GM18507 (cell line): Measurements from ENCODE around the gene C5.
A peak's percentile ranks its signal among the peaks of the same experiment; 100 is the strongest.

ENCODE experiments used
- DNase-seq: peaks from one replicate; pipeline ENCODE4 v3.0.0; 2011; ENCODE audit warnings: low read depth; ENCODE audit not compliant: insufficient read length; ENCODE audit errors: extremely low spot score
- FAIRE-seq: peaks from 2 replicates; lab custom pipeline; 2011; peaks lifted over from hg19 to GRCh38; lab: Jason Lieb, UNC

The C5 gene

GRCh38 chr9:120931231-120932085 lies 118.6 kb downstream of the C5 start:
- FAIRE-seq (peak; percentile 89), DNase-seq (peak; percentile 46)

- FAIRE-seq (no peak), DNase-seq (no peak)
These were observed 120.8 kb downstream of the C5 start for GRCh38 chr9:120929229-120929791.

GRCh38 chr9:120928483-120929228 lies 121.4 kb downstream of the C5 start:
- peak; percentile 51 for FAIRE-seq
- no peak for DNase-seq

DNA sequence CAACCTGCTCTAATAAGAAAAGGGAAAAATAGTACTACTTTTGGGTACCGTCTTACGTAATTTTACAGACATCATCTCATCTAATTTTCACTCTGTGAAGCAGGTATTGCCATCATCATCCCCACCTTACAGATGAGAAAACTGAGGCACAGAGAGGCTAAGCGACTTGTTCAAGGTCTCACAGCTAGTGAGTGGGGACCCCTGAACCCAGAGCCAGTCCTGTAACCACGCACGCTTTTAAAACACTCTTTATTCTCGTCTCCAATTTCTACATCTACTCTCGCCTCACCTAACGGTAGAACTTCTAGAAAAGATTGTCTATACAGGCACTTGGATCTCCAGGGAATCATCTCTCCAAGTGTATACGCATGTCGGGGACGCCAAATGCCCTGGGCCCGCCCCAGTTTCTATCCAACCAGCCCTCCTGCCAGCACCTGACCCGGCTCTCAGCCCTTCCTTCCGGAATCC lies 122.0 kb downstream of the C5 start:
- no peak for DNase-seq
- FAIRE-seq: peak; percentile 51

- DNase-seq: no peak
- peak; percentile 56 for FAIRE-seq
These were observed 122.6 kb downstream of the C5 start for GRCh38 chr9:120927269-120928014.

DNA sequence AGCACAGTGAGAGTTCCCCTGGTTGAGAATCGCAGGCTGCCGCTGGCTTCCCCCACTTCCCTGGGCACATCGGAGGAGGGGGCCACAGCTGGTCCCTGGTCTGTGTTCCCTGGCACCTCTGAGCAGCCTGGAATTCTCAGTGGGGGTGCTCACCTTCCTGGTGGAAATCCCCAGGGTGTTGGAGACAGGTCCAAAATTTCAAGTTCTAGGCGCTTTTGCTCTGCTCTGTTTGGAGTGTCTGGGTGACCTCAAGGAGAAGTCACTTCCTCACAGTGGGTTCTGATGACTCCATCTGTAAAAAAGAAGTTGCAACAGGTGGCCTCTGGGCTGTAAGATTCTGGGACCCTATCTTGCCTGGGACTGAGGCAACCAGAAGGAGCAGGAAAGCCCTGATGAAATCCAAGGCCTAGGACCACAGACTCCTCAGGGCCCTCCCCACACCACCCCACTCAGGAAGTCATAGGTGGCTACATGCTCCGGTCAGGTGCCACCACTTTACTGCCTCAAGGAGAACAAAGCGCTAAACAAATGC lies 123.6 kb downstream of the C5 start, which contains the start of gene TRAF1:
TSS of gene TRAF1 (minus strand) at position 400 of the 532 bp plus-strand sequence. CDS start 721 bp downstream, outside the sequence.
- FAIRE-seq: no peak
- no peak for DNase-seq

DNA sequence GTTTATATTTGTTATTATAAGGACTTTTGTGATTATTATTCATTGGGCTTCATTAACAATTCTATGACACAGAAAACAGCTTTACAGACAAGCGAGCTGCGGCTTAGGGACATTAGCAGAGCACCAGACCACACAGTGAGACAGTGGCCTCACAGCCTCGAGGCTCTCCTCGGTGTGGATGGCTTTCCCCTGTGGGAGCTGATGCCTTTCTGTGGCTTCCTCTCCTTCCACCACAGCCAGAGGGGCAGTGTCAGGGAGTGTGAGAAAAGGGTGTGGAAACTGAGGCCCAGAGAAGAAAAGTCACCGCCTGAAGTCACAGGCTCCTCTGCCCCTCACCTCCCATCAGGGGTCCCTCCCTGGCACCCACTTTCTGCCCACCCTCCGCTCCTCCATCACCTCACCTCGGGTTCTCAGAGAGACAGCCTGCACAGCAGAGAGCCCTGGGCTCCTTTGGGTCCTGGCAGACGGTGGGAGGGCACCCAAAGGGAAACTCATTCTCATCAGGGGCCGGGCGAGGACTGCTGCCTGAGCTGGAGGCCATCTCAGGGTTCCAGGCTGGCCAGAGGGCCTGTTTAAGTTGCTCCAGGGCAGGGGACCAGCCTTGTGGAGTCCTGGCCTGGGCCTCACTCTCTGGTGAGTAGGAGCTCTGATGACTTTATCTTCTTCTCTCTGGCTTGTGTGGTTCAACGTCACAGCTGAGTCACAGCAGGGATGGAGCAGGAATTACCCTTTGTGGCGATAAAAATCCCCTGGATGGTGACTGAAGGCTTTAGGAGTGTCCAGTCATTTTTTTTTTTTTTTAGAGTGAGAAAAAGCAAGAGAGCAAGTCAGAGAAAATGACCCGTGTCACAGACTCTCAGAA lies 124.3 kb downstream of the C5 start:
- DNase-seq (no peak), FAIRE-seq (peak; percentile 87)

DNA sequence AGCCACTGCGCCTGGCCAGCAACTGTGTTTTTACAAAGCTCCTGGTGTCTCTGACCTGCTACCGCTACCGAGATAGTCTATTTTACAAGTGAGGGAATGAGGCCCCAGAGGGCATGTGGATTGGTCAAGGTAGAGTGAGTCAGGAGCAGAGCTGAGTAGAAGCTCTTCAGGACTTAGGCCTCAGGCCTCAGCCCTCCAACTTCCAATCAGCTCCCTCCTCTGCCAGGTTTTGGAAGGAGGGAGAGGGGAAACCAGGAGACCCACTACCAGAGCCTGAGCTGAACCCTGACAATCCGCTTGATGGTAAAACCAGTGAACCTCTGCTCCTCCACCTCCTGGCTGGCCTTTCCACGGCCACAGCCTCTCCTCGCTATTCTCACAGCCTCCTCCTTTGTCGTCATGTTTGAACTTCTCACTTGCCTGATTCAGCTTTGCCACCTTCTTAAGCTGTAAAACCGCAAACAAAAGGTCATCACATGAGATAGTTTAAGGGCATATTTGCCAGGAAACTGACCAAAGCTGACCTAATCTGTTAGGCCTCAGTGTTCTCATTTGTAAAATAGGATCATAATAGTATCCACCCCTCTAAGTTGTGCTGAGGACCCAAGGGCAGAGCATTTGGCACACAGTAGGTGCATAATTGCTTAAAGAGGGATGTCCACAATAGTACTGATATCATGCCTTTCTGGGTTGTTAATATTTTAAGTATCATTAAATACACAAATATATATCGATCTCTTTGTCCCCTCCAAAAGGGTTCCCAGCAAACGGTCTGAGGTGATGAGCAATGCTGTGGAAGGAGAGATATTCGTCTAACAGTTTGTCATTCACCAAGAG lies 125.2 kb downstream of the C5 start:
- FAIRE-seq (peak; percentile 45), DNase-seq (no peak)

- DNase-seq: no peak
- no peak for FAIRE-seq
These were observed 126.3 kb downstream of the C5 start for GRCh38 chr9:120923620-120924328.

GRCh38 chr9:120922404-120923195 lies 127.5 kb downstream of the C5 start:
- no peak for FAIRE-seq

DNA sequence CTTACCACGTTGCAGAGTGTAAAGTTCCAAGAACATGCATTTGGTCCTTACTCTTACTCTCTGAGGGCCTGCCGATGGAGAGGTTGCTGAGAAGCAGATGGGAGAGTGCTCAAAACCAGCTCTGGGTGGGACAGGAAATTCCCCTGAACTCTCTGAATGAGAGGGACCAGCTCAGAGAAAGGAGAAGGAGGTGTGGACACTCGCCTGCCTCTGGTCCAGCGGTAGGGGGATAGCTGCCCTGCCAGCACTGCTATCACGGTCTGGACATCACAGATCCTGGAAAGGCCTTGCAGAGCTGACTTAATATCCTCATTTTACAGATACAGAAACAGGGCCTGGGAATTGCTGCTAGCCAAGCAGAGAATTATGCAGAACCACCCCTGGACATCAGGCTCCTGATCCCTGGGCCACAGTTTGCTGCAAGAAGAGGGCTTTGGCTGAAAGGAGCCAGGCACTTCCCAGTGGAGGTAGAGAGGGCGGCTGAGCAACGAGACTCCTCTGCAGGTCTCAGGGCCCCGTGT lies 128.4 kb downstream of the C5 start:
- FAIRE-seq (peak; percentile 67), DNase-seq (no peak)

More at GRCh38 chr9:120922404-120923195, 127.5 kb downstream of the C5 start:
- DNase-seq: no peak

GRCh38 chr9:120920806-120921178 lies 129.3 kb downstream of the C5 start:
- no peak for FAIRE-seq
- DNase-seq: no peak

GRCh38 chr9:120919843-120920805 lies 130.0 kb downstream of the C5 start:
- DNase-seq: no peak
- FAIRE-seq: no peak

DNA sequence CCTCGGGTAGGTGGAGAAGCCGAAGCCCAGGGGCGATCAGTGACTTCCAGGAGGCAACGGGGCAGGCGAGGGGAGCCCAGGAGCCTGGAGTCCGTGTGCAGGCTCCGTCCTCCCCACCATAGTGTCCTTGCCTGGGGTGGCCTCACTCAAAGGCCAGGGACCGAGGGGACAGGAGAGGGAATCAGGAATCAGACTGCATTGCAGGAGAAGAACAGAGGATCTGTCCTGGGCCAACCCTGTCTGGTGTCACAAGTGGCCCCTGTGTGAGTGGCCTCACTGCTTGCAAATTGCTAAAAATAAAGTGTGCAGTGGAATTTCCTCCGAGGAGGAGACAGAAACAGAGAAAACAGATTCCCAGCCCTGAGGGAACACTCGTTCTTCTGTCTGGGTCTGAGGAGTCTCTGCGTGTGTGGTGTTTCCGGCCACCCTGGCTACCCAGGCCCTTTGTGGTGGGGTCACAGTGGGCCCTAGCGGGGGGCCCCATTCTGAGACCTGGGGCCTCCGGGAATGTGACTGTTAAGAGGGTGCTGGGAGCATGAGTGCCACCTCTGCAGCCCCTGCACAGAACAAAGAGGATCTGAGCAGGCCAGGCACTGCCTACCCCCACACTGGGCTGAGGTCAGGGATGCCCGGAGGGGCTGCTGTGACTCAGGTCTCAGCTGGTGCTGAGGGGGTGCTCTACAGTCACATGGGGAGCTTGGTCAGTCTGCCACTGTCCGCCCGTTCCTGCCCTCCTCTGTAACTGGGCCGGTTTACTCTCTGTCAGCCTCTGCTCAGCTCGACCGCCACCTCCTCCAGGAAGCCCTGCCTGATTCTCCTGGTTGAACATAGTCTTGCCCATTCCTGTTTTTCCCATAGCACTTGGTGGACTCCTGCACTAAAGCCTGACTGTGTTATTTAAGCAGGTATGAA lies 130.9 kb downstream of the C5 start:
- FAIRE-seq: no peak
- DNase-seq: no peak
